Osteoblast (primary cell): ENCODE results near the gene IQCM. TPM values are rescaled to one million over a fixed set of nuclear protein-coding genes. Genes with fewer than 3 reads are reported as not detected.

Experiments used
- DNase-seq: peaks from one replicate; pipeline ENCODE4 v3.0.0; 2011; ENCODE audit warnings: low spot score, mixed read lengths; ENCODE audit not compliant: insufficient read length; ENCODE audit errors: missing footprints
- H2AFZ ChIP-seq: 2 replicates; pipeline ENCODE4 v1.6.0; 2011; ENCODE audit warnings: mild to moderate bottlenecking, low read length
- H3K27ac ChIP-seq: 2 replicates; pipeline ENCODE4 v1.5.1; 2011; ENCODE audit warnings: mild to moderate bottlenecking, low read depth, low read length, moderate library complexity
- H3K27me3 ChIP-seq: 2 replicates; pipeline ENCODE4 v1.6.0; 2012; ENCODE audit warnings: mild to moderate bottlenecking, control low read depth, inconsistent platforms, low read length, moderate library complexity; ENCODE audit not compliant: insufficient read depth
- H3K36me3 ChIP-seq: 2 replicates; pipeline ENCODE4 v1.5.1; 2011; ENCODE audit warnings: mild to moderate bottlenecking, low read length, control low read depth, moderate library complexity; ENCODE audit not compliant: insufficient read depth
- H3K4me1 ChIP-seq: 2 replicates; pipeline ENCODE4 v1.5.1; 2011; ENCODE audit warnings: mild to moderate bottlenecking, low read length, control low read depth, moderate library complexity; ENCODE audit not compliant: insufficient read depth
- H3K4me2 ChIP-seq: 2 replicates; pipeline ENCODE4 v1.6.0; 2011; ENCODE audit warnings: mild to moderate bottlenecking, low read length; ENCODE audit not compliant: insufficient read depth
- H3K4me3 ChIP-seq: fragments of 200-600 bp; sonication (generic); 3 replicates; pipeline ENCODE4 v1.5.1; 2012; ENCODE audit warnings: mild to moderate bottlenecking, low read length, inconsistent platforms; ENCODE audit not compliant: insufficient read depth
- H3K79me2 ChIP-seq: 2 replicates; pipeline ENCODE4 v1.6.0; 2012; ENCODE audit warnings: mild to moderate bottlenecking, low read length, control low read depth, inconsistent platforms; ENCODE audit not compliant: insufficient read depth
- H3K9me3 ChIP-seq: 2 replicates; pipeline ENCODE4 v1.5.1; 2011; ENCODE audit warnings: low read depth, low read length, control low read depth
- H4K20me1 ChIP-seq: 2 replicates; pipeline ENCODE4 v1.6.0; 2012; ENCODE audit warnings: mild to moderate bottlenecking, low read length, control low read depth; ENCODE audit not compliant: insufficient read depth
- CTCF ChIP-seq: IDR thresholded peaks from 2 replicates; pipeline ENCODE4 v1.5.1; 2011; ENCODE audit warnings: mild to moderate bottlenecking, low read depth, low read length, moderate library complexity; ENCODE audit errors: extremely low read depth
- total RNA-seq: library from RNA; depleted of rRNA; stranded (reverse); fragments of >200 nt; gene quantifications from 2 replicates; pipeline ENCODE4 v1.2.3, GENCODE V29; 2012

Gene IQCM
- total RNA-seq, 1 donor, result not detected

- Histone ChIP-seq H3K4me3 (no peak overlapping the region), H3K36me3 (no peaks in the 10 kb centered on the region), H3K9me3 (no peaks in the 10 kb centered on the region), H2AFZ (no peak overlapping the region), H4K20me1 (no peaks in the 10 kb centered on the region), H3K4me1 (no peaks in the 10 kb centered on the region), H3K27ac (no peak overlapping the region), H3K27me3 (no peaks in the 10 kb centered on the region), H3K4me2 (no peak overlapping the region), H3K79me2 (no peaks in the 10 kb centered on the region)
- peak; percentile 61 for TF ChIP-seq CTCF
- peak; percentile 66 for DNase-seq
Observed at GRCh38 chr4:149370785-149371420, 444.7 kb downstream of the IQCM start.

GRCh38 chr4:149370002-149370401 is 445.6 kb downstream of the IQCM start:
- no peak for DNase-seq
- no peaks in the 10 kb centered on the region for H4K20me1 ChIP-seq
- no peak for TF ChIP-seq CTCF

GRCh38 chr4:149353241-149353640 is 462.4 kb downstream of the IQCM start:
- Histone ChIP-seq H2AFZ (no peak overlapping the region), H3K27me3 (no peaks in the 10 kb centered on the region), H3K79me2 (no peaks in the 10 kb centered on the region), H3K4me3 (no peak overlapping the region), H3K4me1 (no peaks in the 10 kb centered on the region), H3K4me2 (no peak overlapping the region), H4K20me1 (no peaks in the 10 kb centered on the region), H3K36me3 (no peaks in the 10 kb centered on the region), H3K9me3 (no peaks in the 10 kb centered on the region), H3K27ac (no peak overlapping the region)
- DNase-seq, result no peak
- no peak for TF ChIP-seq CTCF

More at GRCh38 chr4:149370002-149370401, 445.6 kb downstream of the IQCM start:
- H3K4me2 ChIP-seq, result no peak overlapping the region
- H2AFZ ChIP-seq, result no peak overlapping the region
- H3K4me3 ChIP-seq, result no peak overlapping the region
- no peaks in the 10 kb centered on the region for H3K27me3 ChIP-seq
- no peaks in the 10 kb centered on the region for H3K4me1 ChIP-seq
- no peaks in the 10 kb centered on the region for H3K36me3 ChIP-seq
- no peaks in the 10 kb centered on the region for H3K79me2 ChIP-seq
- no peaks in the 10 kb centered on the region for H3K9me3 ChIP-seq
- H3K27ac ChIP-seq, result no peak overlapping the region

GRCh38 chr4:149349541-149349940 is 466.1 kb downstream of the IQCM start:
- H3K36me3 ChIP-seq, result no peaks in the 10 kb centered on the region
- H3K27me3 ChIP-seq, result no peaks in the 10 kb centered on the region
- no peak overlapping the region for H2AFZ ChIP-seq
- H3K9me3 ChIP-seq, result no peaks in the 10 kb centered on the region
- no peaks in the 10 kb centered on the region for H3K79me2 ChIP-seq
- no peak for DNase-seq
- H3K27ac ChIP-seq, result no peak overlapping the region
- no peaks in the 10 kb centered on the region for H4K20me1 ChIP-seq
- no peak for TF ChIP-seq CTCF
- H3K4me1 ChIP-seq, result no peaks in the 10 kb centered on the region
- no peak overlapping the region for H3K4me2 ChIP-seq
- H3K4me3 ChIP-seq, result no peak overlapping the region
